ENCODE results near the gene YTHDF2. TPM values are rescaled to one million over a fixed set of nuclear protein-coding genes. Genes with fewer than 3 reads are reported as not detected.
A peak's percentile ranks its signal among the peaks of the same experiment; 100 is the strongest.
"Not testable (repeated sequence)": the region's sequence is repeated elsewhere in the genome, so short reads cannot be mapped to it uniquely, and the experiment has no call there.

Gene YTHDF2
- total RNA-seq, 1 donor, result 63.0 TPM

DNA sequence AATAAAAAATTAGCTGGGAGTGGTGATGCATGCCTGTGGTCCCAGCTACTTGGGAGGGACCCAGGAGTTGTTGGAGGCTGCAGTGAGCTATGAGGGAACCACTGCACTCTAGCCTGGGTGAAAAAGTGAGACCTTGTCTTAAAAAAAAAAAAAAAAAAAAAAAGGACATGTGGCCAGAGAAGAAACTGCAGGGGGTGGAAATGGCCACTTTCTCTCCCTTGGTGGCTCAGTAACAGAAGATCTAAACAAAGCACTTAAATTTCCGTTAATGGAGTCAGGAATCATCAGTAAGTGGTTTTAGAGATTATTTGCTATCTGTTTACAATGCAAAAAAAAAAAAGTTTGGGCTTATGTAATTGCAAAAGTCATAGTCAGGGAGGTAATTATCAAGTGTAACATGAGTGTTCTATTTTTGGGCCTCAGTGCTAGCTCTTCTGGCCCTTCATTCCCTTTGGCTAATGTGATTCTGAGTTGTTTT is 55.9 kb downstream of the YTHDF2 start:
- H3K4me3 ChIP-seq (ENCODE audit: insufficient read depth, low read length), result no peak overlapping the region
- no peak overlapping the region for H2AFZ ChIP-seq (ENCODE audit: low read length)
- H3K4me1 ChIP-seq (ENCODE audit: insufficient read depth, low read length), result peaks cover 3% of the 10 kb centered on the region
- H4K20me1 ChIP-seq (ENCODE audit: insufficient read depth, low read length), result no peaks in the 10 kb centered on the region
- TF ChIP-seq, protein P1, sequence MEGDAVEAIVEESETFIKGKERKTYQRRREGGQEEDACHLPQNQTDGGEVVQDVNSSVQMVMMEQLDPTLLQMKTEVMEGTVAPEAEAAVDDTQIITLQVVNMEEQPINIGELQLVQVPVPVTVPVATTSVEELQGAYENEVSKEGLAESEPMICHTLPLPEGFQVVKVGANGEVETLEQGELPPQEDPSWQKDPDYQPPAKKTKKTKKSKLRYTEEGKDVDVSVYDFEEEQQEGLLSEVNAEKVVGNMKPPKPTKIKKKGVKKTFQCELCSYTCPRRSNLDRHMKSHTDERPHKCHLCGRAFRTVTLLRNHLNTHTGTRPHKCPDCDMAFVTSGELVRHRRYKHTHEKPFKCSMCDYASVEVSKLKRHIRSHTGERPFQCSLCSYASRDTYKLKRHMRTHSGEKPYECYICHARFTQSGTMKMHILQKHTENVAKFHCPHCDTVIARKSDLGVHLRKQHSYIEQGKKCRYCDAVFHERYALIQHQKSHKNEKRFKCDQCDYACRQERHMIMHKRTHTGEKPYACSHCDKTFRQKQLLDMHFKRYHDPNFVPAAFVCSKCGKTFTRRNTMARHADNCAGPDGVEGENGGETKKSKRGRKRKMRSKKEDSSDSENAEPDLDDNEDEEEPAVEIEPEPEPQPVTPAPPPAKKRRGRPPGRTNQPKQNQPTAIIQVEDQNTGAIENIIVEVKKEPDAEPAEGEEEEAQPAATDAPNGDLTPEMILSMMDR (IDR thresholded peaks at IDR 0.05; ENCODE audit: extremely low read depth, low read depth, low read length), result peak; percentile 18
- DNase-seq (ENCODE audit: insufficient read length, low spot score, missing footprints), result peak; percentile 59
- H3K79me2 ChIP-seq (ENCODE audit: insufficient read depth, low read length), result no peaks in the 10 kb centered on the region
- no peak overlapping the region for H3K27ac ChIP-seq (ENCODE audit: low read depth, low read length)
- no peaks in the 10 kb centered on the region for H3K9me3 ChIP-seq (ENCODE audit: low read depth, low read length)
- H3K36me3 ChIP-seq (ENCODE audit: insufficient read depth, low read length), result no peaks in the 10 kb centered on the region
- peaks cover 9% of the 10 kb centered on the region for H3K27me3 ChIP-seq (ENCODE audit: insufficient read depth, low read length)
- no peak overlapping the region for H3K4me2 ChIP-seq (ENCODE audit: insufficient read depth, low read length)

DNA sequence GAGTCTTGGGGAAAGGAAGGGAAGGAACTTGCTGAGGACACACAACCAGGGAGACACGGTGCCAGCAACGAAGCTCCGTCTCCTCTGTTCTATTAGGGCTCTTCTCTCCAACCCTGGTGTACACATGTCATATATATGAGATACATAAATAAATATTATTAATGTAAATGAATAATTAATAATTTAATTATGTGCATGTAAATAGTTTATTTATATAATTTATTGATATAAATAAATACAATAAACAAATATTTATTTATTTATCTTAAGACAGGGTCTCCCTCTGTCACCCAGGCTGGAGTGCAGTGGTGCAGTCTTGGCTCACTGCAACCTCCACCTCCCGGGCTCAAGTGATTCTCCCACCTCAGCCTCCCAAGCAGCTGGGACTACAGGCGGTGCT is 57.8 kb downstream of the YTHDF2 start:
- H2AFZ ChIP-seq (ENCODE audit: low read length); H3K4me3 ChIP-seq (ENCODE audit: insufficient read depth, low read length); H3K4me1 ChIP-seq (ENCODE audit: insufficient read depth, low read length); H3K4me2 ChIP-seq (ENCODE audit: insufficient read depth, low read length); H4K20me1 ChIP-seq (ENCODE audit: insufficient read depth, low read length); H3K27me3 ChIP-seq (ENCODE audit: insufficient read depth, low read length); H3K36me3 ChIP-seq (ENCODE audit: insufficient read depth, low read length); H3K79me2 ChIP-seq (ENCODE audit: insufficient read depth, low read length); H3K9me3 ChIP-seq (ENCODE audit: low read depth, low read length); H3K27ac ChIP-seq (ENCODE audit: low read depth, low read length); DNase-seq (ENCODE audit: insufficient read length, low spot score, missing footprints): not testable (repeated sequence)

DNA sequence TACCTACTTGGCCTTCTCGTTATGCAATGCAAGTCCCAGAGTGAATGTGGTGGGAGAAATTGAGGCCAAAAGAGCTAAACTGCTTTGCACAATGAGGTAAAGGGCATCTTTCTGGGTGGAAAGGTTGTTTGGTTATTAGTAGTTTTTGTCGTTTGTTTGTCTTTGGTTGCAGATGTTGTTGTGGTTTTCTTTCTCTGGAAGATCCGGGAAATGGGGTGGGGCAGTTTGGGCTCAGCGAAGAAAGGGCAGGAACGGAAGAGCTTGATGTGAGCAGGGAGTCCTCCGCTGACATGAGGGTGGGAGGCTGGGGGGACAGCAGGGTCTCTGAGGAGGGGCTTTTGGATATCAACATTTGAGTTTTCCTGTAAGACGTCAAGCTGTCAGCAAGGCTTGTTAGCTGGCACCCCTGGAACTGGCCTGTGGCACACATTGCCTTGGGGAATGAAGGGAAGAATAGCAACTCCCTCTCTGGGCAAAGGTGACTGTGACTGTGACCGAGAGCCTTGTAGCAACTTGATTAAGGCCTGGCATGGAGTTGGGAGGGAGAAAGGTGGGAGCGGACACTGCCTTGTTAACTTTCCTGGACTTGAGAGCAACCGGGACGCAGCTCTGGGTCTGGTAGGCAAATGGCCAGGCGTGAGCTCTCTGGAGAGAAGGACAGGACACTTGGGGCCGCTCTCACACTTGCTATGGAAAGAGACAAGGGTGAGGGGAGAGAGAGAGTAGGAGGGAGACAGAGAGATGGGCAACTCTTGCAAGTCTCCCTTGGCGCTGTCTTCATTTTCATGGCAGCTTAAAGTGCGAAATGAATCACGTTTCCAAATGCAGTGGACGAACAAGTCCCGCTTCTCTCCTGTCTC is 59.8 kb downstream of the YTHDF2 start:
- peak overlapping the region; percentile 29 for H2AFZ ChIP-seq (ENCODE audit: low read length)
- DNase-seq (ENCODE audit: insufficient read length, low spot score, missing footprints), result no peak

DNA sequence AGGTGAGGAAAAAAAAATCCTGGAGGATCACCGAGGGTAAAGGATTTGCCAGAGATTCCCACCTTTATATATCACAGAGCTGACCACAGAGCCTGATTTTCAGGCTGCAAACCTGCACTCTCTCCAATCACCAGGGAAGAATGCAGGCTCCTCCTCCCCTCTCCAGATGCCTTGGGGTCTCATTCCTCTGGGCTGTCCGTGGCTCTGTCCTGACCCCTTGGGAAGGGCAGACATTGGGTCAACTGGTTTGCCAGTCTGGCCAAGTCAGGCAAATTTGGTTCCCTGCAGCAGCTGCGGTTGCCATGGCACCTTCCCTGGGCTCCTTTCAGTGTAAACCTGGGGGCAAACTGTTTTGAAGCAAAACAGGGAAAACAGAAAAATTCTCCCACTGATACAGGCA is 63.6 kb downstream of the YTHDF2 start:
- no peaks in the 10 kb centered on the region for H4K20me1 ChIP-seq (ENCODE audit: insufficient read depth, low read length)
- DNase-seq (ENCODE audit: insufficient read length, low spot score, missing footprints), result no peak
- H3K36me3 ChIP-seq (ENCODE audit: insufficient read depth, low read length), result no peaks in the 10 kb centered on the region
- peaks cover 9% of the 10 kb centered on the region for H3K27me3 ChIP-seq (ENCODE audit: insufficient read depth, low read length)
- no peaks in the 10 kb centered on the region for H3K4me1 ChIP-seq (ENCODE audit: insufficient read depth, low read length)
- no peaks in the 10 kb centered on the region for H3K9me3 ChIP-seq (ENCODE audit: low read depth, low read length)
- H3K79me2 ChIP-seq (ENCODE audit: insufficient read depth, low read length), result no peaks in the 10 kb centered on the region
- TF ChIP-seq, protein P1 (IDR thresholded peaks at IDR 0.05; ENCODE audit: extremely low read depth, low read depth, low read length), result no peak
- no peak overlapping the region for H3K4me2 ChIP-seq (ENCODE audit: insufficient read depth, low read length)
- no peak overlapping the region for H3K27ac ChIP-seq (ENCODE audit: low read depth, low read length)
- no peak overlapping the region for H2AFZ ChIP-seq (ENCODE audit: low read length)
- no peak overlapping the region for H3K4me3 ChIP-seq (ENCODE audit: insufficient read depth, low read length)

More for the DNA sequence above, 59.8 kb downstream of the YTHDF2 start:
- Histone ChIP-seq H3K4me3 (ENCODE audit: insufficient read depth, low read length) (no peak overlapping the region), H3K36me3 (ENCODE audit: insufficient read depth, low read length) (no peaks in the 10 kb centered on the region), H4K20me1 (ENCODE audit: insufficient read depth, low read length) (no peaks in the 10 kb centered on the region), H3K79me2 (ENCODE audit: insufficient read depth, low read length) (no peaks in the 10 kb centered on the region), H3K4me1 (ENCODE audit: insufficient read depth, low read length) (no peaks in the 10 kb centered on the region), H3K4me2 (ENCODE audit: insufficient read depth, low read length) (no peak overlapping the region), H3K9me3 (ENCODE audit: low read depth, low read length) (no peaks in the 10 kb centered on the region), H3K27ac (ENCODE audit: low read depth, low read length) (no peak overlapping the region), H3K27me3 (ENCODE audit: insufficient read depth, low read length) (peaks cover 9% of the 10 kb centered on the region)
- TF ChIP-seq, protein P1 (IDR thresholded peaks at IDR 0.05; ENCODE audit: extremely low read depth, low read depth, low read length), result no peak
